Spleen (tissue), 7 donors: ENCODE data around the gene SUDS3.

ENCODE experiments used
- CTCF ChIP-seq, 11 experiments: fragments of 200-600 bp in 7 of 11; fragments of 450-650 bp in 4 of 11; sonication (generic) in 4 of 11; IDR thresholded peaks in 8 of 11; conservative IDR thresholded peaks in 3 of 11; 1 replicate in 7 of 11; 2 replicates in 4 of 11; pipeline versions ENCODE4 v1.4.0 to v1.8.0; 2016 to 2021; ENCODE audit warnings: antibody characterized with exemption in 11 of 11, inconsistent platforms in 4 of 11, mild to moderate bottlenecking in 1 of 11
- POLR2A ChIP-seq, 3 donors: fragments of 450-650 bp; IDR thresholded peaks; one replicate each; pipeline ENCODE4 v1.5.1; 2017; ENCODE audit warnings: antibody characterized with exemption in 3 of 3, mild to moderate bottlenecking in 1 of 3
- POLR2AphosphoS5 ChIP-seq, 3 donors: sonication (generic); formaldehyde crosslinking; IDR thresholded peaks; one replicate each; pipeline ENCODE4 v1.5.1; 2017; ENCODE audit warnings: antibody characterized with exemption in 3 of 3
- donor health status: DM: no; HTN: no; CAD: no; lungs with moderate emphysema.
- donor health status: DM: no; HTN: no; CAD: no.
- donor health status: DM: no; HTN: no; CAD: no.

- no peak for TF ChIP-seq CTCF (IDR thresholded peaks at IDR 0.05 in 8 of 11, conservative IDR thresholded peaks at IDR 0.05 in 3 of 11)
- TF ChIP-seq POLR2A (IDR thresholded peaks at IDR 0.05) = no peak
- no peak for TF ChIP-seq POLR2AphosphoS5 (IDR thresholded peaks at IDR 0.05)
These were observed 15.5 kb downstream of the SUDS3 start for GRCh38 chr12:118391836-118392235.
